ENCODE measurements around the gene THAP2.
A peak's percentile ranks its signal among the peaks of the same experiment; 100 is the strongest.

THAP2 gene

GRCh38 chr12:71663561-71664410, at the start of gene THAP2, which contains the start of gene ZFC3H1:
THAP2 (plus strand) TSS chr12:71664301; CDS start chr12:71664510, 209 bp downstream.
ZFC3H1 (minus strand) TSS chr12:71663848; CDS start chr12:71663610, 238 bp downstream.
- FAIRE-seq, result peak; percentile 99

GRCh38 chr12:71621938-71622337, 42.2 kb upstream of the THAP2 start:
- FAIRE-seq, result no peak

DNA sequence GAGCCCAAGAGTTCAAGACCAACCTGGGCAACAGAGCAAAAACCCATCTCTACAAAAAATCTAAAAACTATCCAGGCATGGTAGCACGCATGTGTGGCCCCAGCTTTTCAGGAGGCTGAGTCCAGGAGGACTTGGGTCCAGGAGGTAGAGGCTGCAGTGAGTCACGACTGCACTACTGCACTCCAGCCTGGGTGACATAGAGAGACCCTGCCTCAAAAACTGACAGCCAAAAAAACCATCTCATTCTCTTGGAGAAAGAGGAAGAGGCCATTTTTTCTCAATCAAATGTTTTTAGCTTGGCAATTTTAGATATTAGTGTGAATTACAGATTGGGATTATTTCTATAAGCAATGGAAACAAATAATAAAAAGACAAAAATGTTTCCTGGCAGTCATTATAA, 38.6 kb upstream of the THAP2 start:
- no peak for FAIRE-seq

- FAIRE-seq, result no peak
Measured at GRCh38 chr12:71626098-71626497, 38.0 kb upstream of the THAP2 start.

- no peak for FAIRE-seq
Measured at GRCh38 chr12:71626768-71627167, 37.3 kb upstream of the THAP2 start.

GRCh38 chr12:71627438-71628002, 36.6 kb upstream of the THAP2 start:
- FAIRE-seq, result no peak

DNA sequence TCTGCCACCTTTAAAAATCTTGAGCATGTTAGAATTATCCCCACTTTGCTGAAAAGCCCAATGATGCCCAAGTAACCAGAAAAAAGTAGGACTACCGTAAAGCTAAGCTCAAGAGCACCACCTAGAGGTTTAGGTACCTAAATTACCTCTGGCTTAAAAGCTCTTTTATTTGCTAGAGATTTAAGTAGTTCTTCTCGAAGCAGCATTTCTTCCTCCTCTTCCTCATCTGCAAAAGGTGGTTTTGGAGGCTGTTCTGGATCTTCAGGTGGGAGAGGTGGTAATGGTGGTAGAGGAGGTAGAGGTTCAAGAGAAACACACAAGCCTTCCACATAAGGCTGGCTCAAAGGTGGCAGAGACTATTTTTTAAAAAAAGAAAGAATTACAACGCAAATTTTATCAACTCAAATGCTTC, 27.4 kb upstream of the THAP2 start:
- peak; percentile 94 for FAIRE-seq

DNA sequence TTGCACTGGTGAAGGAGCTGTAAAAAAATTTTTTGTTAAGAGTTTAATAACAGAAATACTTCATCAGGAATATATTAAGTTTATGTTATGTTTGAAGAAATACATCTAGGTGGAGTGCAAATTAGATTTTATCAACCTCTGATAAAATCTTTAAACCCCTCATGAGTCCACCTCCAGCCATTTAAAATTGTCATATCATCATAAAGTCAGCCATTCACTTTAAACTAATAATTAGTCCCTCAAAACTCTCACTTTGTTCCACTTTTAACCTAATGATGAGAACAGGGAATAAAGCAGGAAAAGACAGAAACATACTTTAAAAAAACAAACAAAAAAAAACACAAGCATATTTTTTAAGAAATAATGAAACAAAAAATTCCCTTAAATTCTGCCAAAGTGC, 25.6 kb upstream of the THAP2 start:
- no peak for FAIRE-seq

- FAIRE-seq, result no peak
Measured at GRCh38 chr12:71639341-71639760, 24.8 kb upstream of the THAP2 start.

- no peak for FAIRE-seq
Measured at GRCh38 chr12:71640316-71640715, 23.8 kb upstream of the THAP2 start.

GRCh38 chr12:71641390-71641789, 22.7 kb upstream of the THAP2 start:
- no peak for FAIRE-seq

DNA sequence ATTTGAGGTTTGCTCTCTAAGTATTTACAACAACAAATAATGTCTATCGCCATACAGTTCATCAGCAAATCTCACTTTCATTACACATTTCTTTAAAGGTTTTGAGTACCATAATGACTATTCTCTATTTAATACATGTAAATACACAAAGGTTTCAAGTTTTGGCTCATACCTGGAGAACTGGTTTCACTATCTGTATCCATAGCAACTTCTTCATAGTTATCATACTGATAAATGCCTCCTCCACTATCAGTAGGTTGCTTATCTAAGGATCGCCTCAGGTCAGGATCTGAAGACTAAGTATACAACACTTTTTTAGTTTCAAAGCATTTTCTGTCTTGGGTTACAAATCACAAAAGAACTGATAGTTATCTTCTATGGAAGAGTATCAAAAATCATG, 21.8 kb upstream of the THAP2 start:
- no peak for FAIRE-seq

DNA sequence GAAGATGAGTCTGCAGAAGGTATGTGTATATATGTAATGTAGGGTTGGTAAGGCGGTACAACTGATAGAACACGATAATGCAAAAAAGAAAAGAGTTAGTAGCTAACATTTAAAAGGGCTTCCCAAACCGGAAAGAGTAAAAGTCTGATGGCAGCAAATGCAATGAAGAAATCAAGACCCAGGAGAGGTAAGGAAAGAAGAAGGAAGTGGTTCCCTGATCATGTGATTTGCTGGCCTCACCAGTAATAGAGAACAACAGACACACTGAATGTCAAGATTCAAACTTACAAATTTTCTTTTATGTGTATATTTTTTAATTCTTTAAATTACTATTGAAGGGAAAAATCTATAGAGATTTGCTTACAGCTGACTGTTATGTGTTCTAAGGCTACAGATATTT, 18.8 kb upstream of the THAP2 start:
- FAIRE-seq, result no peak

DNA sequence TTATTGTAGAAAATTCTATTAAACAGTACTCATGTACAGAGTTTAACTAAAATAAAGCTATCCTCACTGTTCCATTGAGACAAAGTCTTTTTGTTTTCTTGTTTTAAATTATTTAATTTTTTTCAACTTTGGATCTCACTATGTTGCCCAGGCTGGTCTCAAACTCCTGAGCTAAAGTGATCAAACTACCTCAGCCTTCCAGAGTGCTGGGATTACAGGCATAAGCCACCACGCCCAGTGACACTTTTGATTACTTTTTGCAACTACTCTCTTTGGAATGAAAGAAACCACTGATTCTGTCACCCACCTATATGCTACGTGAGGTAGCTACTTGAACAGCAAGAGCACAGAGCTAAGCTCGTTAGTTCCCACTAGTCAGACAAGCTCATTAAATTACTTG, 17.6 kb upstream of the THAP2 start:
- FAIRE-seq, result no peak

DNA sequence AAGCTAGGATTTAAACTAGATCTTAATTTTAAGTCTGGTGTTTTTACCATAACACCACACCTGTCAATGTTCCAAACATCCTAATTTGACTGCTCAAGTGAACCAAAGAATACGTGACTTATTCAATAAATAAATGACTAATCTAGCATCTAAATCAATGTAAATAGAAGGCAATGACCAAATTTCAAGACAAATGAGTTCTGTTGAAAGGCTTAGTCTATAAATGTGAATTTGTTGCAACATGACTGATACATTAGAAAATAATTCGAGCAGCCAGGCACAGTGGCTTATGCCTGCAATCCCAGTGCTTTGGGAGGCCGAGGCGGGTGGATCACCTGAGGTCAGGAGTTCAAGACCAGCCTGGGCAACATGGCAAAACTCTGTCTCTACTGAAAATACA, 15.6 kb upstream of the THAP2 start:
- FAIRE-seq, result no peak

GRCh38 chr12:71649401-71649800, 14.7 kb upstream of the THAP2 start:
- FAIRE-seq, result no peak

- FAIRE-seq, result no peak
Measured at GRCh38 chr12:71652656-71653055, 11.4 kb upstream of the THAP2 start.

GRCh38 chr12:71653137-71653536, 11.0 kb upstream of the THAP2 start:
- peak; percentile 16 for FAIRE-seq

DNA sequence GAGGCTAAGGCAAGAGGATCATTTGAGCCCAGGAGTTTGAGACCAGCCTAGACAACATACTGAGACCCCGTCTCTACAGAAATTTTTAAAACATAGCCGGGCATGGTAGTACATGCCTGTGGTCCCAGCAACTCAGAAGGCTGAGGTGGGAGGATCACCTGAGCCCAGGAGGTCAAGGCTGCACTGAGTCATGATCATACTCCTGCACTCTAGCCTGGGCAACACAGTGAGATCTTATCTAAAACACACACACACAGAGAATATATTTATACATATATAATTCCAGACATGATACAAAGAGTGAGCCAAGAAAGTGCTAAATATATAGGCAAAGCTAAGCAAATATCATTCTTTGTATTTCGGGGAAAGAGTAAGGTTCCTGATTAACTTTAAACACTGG, 9.9 kb upstream of the THAP2 start:
- no peak for FAIRE-seq

- FAIRE-seq, result no peak
Measured at GRCh38 chr12:71655495-71655894, 8.6 kb upstream of the THAP2 start.

GRCh38 chr12:71655907-71656306, 8.2 kb upstream of the THAP2 start:
- FAIRE-seq, result no peak

DNA sequence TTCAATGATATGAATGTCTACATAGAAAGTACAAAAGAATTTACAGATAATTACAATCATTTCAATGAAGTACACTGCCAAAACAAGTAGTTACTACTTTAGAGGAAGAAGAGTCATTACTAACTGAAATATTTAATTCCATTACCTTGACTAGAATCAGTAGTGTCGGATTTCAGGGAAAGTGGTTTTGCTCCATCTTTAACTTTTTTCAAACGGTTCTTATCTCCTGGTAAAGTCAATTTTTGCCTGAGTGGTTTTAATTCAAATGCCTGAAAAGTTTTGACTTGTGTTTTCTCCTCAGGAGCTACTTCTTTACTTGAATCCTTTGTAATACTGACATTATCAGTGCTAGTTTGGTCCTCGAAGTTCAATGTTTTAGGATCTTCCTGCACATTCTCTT, 7.4 kb upstream of the THAP2 start:
- no peak for FAIRE-seq

- FAIRE-seq, result no peak
Measured at GRCh38 chr12:71661977-71662530, 2.0 kb upstream of the THAP2 start.
